Osteocyte (in vitro differentiated cells): Measurements from ENCODE around the gene MRPL1. TPM values are rescaled to one million over a fixed set of nuclear protein-coding genes. Genes with fewer than 3 reads are reported as not detected.

Experiments
- DNase-seq: peaks from one replicate; pipeline ENCODE4 v3.0.0; 2021; ENCODE audit warnings: mixed read lengths; ENCODE audit not compliant: unreplicated experiment; ENCODE audit errors: extremely low spot score
- H3K27ac Mint-ChIP-seq: one replicate; pipeline ENCODE4 v1.8.0; 2021; ENCODE audit warnings: mild to moderate bottlenecking, mixed read lengths; ENCODE audit not compliant: unreplicated experiment
- H3K27me3 Mint-ChIP-seq: one replicate; pipeline ENCODE4 v1.8.0; 2021; ENCODE audit warnings: mixed read lengths; ENCODE audit not compliant: unreplicated experiment
- H3K36me3 Mint-ChIP-seq: one replicate; pipeline ENCODE4 v1.8.0; 2021; ENCODE audit warnings: mixed read lengths; ENCODE audit not compliant: unreplicated experiment
- H3K4me1 Mint-ChIP-seq: one replicate; pipeline ENCODE4 v1.8.0; 2021; ENCODE audit warnings: mixed read lengths; ENCODE audit not compliant: unreplicated experiment
- H3K4me3 Mint-ChIP-seq: one replicate; pipeline ENCODE4 v1.8.0; 2021; ENCODE audit warnings: mild to moderate bottlenecking, moderate library complexity, mixed read lengths; ENCODE audit not compliant: unreplicated experiment
- H3K9me3 Mint-ChIP-seq: one replicate; pipeline ENCODE4 v1.8.0; 2021; ENCODE audit warnings: mixed read lengths; ENCODE audit not compliant: unreplicated experiment
- total RNA-seq: library from RNA; stranded (reverse); gene quantifications from 2 replicates; pipeline ENCODE4 v1.2.1, GENCODE V29; 2021
- TF ChIP-seq, protein P1 (sequence below): fragments of 200-600 bp; sonication (generic); IDR thresholded peaks from 2 replicates; pipeline ENCODE4 v1.5.0; 2021; ENCODE audit warnings: antibody characterized with exemption, mild to moderate bottlenecking, moderate library complexity

MRPL1 gene
- total RNA-seq, 1 donor from 2014 or later: 25.5 TPM

GRCh38 chr4:77843628-77844027 lies 19.0 kb upstream of the MRPL1 start:
- H3K27ac Mint-ChIP-seq: no peak overlapping the region

GRCh38 chr4:77844363-77844762 lies 18.3 kb upstream of the MRPL1 start:
- H3K9me3 Mint-ChIP-seq: no peaks in the 10 kb centered on the region
- H3K27ac Mint-ChIP-seq: no peak overlapping the region
- no peak for DNase-seq
- H3K4me1 Mint-ChIP-seq: no peaks in the 10 kb centered on the region
- no peak overlapping the region for H3K4me3 Mint-ChIP-seq
- H3K27me3 Mint-ChIP-seq: peaks cover 13% of the 10 kb centered on the region
- H3K36me3 Mint-ChIP-seq: no peaks in the 10 kb centered on the region
- TF ChIP-seq, protein P1, sequence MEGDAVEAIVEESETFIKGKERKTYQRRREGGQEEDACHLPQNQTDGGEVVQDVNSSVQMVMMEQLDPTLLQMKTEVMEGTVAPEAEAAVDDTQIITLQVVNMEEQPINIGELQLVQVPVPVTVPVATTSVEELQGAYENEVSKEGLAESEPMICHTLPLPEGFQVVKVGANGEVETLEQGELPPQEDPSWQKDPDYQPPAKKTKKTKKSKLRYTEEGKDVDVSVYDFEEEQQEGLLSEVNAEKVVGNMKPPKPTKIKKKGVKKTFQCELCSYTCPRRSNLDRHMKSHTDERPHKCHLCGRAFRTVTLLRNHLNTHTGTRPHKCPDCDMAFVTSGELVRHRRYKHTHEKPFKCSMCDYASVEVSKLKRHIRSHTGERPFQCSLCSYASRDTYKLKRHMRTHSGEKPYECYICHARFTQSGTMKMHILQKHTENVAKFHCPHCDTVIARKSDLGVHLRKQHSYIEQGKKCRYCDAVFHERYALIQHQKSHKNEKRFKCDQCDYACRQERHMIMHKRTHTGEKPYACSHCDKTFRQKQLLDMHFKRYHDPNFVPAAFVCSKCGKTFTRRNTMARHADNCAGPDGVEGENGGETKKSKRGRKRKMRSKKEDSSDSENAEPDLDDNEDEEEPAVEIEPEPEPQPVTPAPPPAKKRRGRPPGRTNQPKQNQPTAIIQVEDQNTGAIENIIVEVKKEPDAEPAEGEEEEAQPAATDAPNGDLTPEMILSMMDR: no peak

More at GRCh38 chr4:77843628-77844027, 19.0 kb upstream of the MRPL1 start:
- TF ChIP-seq, protein P1: no peak
- Mint-ChIP-seq H3K4me3 (no peak overlapping the region), H3K27me3 (peaks cover 13% of the 10 kb centered on the region), H3K4me1 (no peaks in the 10 kb centered on the region), H3K36me3 (no peaks in the 10 kb centered on the region), H3K9me3 (no peaks in the 10 kb centered on the region)
- DNase-seq: no peak

DNA sequence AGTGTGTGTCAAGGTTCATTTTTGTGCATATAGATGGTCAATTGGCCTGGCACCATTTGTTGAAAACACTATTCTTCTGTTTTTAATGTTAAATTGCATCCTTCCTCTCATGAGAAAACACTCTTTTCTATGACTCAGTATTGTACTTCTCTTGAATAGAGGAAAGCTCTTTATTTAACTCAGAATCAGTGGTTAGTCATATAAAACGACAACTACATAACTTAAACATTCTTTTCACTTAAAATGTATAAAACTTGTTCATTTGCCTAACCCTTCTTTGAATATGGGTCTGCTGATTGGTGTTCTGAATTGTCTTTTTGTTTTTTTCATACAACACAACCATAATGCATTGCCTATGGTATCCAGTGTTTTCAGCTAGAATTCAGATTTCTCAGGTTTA lies 17.2 kb upstream of the MRPL1 start:
- no peak overlapping the region for H3K27ac Mint-ChIP-seq
- no peaks in the 10 kb centered on the region for H3K36me3 Mint-ChIP-seq
- DNase-seq: no peak
- H3K4me1 Mint-ChIP-seq: no peaks in the 10 kb centered on the region
- TF ChIP-seq, protein P1: no peak
- H3K9me3 Mint-ChIP-seq: no peaks in the 10 kb centered on the region
- H3K27me3 Mint-ChIP-seq: peaks cover 10% of the 10 kb centered on the region
- H3K4me3 Mint-ChIP-seq: no peak overlapping the region

DNA sequence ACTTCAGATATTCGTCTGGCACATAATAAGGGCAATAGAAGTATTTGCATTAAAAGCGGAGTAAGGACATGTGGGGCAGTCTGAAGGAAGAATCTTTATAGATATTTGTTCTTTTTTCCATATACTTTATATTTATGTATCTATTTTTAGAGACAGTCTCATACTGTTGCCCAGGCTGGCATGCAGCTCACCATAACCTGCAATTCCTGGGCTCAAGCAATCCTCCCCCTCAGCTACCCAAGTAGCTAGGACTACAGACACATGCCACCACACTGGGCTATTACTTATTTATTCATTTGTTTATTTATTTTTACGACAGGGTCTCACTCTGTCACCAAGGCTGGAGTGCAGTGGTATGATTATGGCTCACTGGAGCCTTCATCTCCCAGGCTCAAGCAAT lies 16.7 kb upstream of the MRPL1 start:
- Mint-ChIP-seq H3K4me3 (no peak overlapping the region), H3K9me3 (no peaks in the 10 kb centered on the region), H3K27ac (no peak overlapping the region), H3K36me3 (no peaks in the 10 kb centered on the region), H3K4me1 (no peaks in the 10 kb centered on the region), H3K27me3 (peaks cover 10% of the 10 kb centered on the region)
- DNase-seq: no peak
- TF ChIP-seq, protein P1: no peak

DNA sequence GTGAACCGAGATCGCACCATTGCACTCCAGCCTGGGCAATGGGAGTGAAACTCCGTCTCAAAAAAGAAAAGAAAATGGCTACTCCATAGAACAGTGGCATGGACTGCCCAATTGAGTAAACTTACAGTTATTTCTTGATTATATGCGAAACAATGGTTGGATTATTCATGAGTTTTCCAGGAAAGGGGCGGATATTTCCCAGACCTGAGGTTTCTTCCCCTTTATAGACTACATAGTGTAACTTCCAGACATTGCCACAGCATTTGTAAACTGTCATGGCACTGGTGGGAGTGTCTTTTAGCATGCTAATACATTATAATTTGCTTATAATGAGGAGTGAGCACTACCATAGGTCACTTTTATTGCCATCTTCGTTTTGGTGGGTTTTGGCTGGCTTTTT lies 14.1 kb upstream of the MRPL1 start:
- Mint-ChIP-seq H3K4me3 (no peak overlapping the region), H3K9me3 (no peaks in the 10 kb centered on the region), H3K36me3 (no peaks in the 10 kb centered on the region), H3K4me1 (no peaks in the 10 kb centered on the region), H3K27me3 (peaks cover 4% of the 10 kb centered on the region), H3K27ac (no peak overlapping the region)
- TF ChIP-seq, protein P1: no peak
- no peak for DNase-seq
